ENCODE data around the gene COL4A3. TPM values are rescaled to one million over a fixed set of nuclear protein-coding genes. Genes with fewer than 3 reads are reported as not detected.

The COL4A3 gene
- total and polyA plus RNA-seq, 12 donors = 0.22 to 53.6 (median 19.6) TPM

DNA sequence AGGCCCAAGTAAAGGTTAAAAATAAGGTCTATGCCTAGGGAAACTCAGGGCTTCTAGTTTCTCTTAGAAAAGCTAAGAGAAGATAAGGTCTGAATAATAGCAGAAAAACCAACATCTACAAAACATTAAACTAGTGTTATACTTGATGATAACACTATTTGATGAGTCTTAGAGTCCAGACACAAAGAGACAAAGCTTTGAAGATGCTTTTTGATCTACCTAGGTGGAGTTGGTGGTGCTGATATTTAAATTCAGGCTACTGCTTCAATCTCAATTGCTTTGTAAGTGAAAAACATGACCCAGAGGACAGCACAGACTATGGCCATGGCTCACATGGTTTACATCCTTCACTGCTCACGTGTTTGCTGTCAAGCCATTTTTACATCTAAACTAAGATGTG is 148.9 kb downstream of the COL4A3 start:
- intact Hi-C loops (cut with DNase I) = no loop called here
- DNase-seq = no peak
- Histone ChIP-seq H3K9me3 (replicated peaks in 1 of 3) (no peaks in the 10 kb centered on the region), H3K4me3 (no peak overlapping the region), H3K27me3 (no peaks in the 10 kb centered on the region), H3K36me3 (replicated peaks in 1 of 2) (no peaks in the 10 kb centered on the region), H3K4me1 (replicated peaks in 1 of 2) (no peaks in the 10 kb centered on the region), H3K27ac (no peak overlapping the region)
- WGBS, 4 donors = 90 to 100% (median 94%) methylated on average over 1 of the region's 1 CpG
- TF ChIP-seq, protein P1, sequence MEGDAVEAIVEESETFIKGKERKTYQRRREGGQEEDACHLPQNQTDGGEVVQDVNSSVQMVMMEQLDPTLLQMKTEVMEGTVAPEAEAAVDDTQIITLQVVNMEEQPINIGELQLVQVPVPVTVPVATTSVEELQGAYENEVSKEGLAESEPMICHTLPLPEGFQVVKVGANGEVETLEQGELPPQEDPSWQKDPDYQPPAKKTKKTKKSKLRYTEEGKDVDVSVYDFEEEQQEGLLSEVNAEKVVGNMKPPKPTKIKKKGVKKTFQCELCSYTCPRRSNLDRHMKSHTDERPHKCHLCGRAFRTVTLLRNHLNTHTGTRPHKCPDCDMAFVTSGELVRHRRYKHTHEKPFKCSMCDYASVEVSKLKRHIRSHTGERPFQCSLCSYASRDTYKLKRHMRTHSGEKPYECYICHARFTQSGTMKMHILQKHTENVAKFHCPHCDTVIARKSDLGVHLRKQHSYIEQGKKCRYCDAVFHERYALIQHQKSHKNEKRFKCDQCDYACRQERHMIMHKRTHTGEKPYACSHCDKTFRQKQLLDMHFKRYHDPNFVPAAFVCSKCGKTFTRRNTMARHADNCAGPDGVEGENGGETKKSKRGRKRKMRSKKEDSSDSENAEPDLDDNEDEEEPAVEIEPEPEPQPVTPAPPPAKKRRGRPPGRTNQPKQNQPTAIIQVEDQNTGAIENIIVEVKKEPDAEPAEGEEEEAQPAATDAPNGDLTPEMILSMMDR (IDR thresholded peaks at IDR 0.05) = no peak
- no peak for TF ChIP-seq POLR2A (IDR thresholded peaks at IDR 0.05)

DNA sequence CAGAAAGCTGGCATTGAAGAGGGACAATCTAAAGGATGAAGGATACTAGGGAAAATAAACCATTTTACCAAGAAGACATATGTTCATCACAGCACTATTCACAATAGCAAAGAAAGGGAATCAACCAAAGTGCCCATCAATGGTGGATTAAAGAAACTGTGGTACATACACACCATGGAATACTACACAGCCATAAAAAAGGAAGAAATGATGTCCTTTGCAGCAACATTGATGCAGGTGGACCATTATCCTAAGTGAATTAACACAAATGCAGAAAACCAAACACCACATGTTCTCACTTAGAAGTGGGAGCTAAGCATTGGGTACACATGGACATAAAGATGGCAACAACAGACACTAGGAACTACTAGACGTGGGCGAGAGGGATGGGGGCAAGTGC is 153.4 kb downstream of the COL4A3 start:
- Histone ChIP-seq H3K4me1 (replicated peaks in 1 of 2) (no peaks in the 10 kb centered on the region), H3K27me3 (no peaks in the 10 kb centered on the region), H3K27ac (no peak overlapping the region), H3K4me3 (no peak overlapping the region), H3K36me3 (replicated peaks in 1 of 2) (no peaks in the 10 kb centered on the region), H3K9me3 (replicated peaks in 1 of 3) (no peaks in the 10 kb centered on the region)
- WGBS, 4 donors = 83 to 95% (median 92%) methylated on average over 2 of the region's 2 CpGs
- TF ChIP-seq POLR2A (IDR thresholded peaks at IDR 0.05) = no peak
- TF ChIP-seq, protein P1 (IDR thresholded peaks at IDR 0.05) = no peak
- intact Hi-C loops (cut with DNase I) = no loop called here
- DNase-seq = no peak

DNA sequence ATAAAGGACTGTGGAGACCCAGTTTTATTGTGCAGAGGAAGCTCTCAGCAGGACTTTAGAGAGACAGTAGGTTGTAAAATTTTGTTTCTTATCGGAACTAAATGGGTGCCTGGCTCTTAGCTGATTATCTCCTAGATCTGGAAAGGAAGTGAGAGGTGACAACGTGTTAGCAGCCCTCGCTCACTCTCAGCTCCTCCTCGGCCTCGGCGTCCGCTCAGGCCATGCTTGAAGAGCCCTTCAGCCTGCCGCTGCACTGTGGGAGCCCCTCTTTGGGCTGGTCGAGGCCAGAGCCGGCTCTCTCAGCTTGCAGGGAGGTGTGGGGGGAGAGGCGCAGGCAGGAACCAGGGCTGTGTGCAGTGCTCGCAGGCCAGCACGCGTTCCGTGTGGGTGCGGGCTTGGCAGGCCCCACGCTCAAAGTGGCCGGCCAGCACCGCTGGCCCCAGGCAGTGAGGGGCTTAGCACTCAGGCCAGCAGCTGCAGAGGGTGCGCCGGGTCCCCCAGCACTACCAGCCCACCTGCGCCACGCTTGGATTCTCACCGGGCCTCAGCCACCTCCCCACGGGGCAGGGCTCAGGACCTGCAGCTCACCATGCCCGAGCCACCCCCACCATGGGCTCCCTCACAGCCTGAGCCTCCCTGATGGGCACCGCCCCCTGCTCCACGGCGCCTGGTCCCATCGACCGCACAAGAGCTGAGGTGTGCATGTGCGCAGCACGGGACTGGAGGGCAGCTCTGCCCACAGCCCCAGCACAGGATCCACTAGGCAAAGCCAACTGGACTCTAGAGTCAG is 156.1 kb downstream of the COL4A3 start:
- DNase-seq = no peak
- Histone ChIP-seq H3K36me3 (replicated peaks in 1 of 2) (no peaks in the 10 kb centered on the region), H3K4me3 (no peak overlapping the region), H3K27me3 (no peaks in the 10 kb centered on the region), H3K27ac (no peak overlapping the region), H3K9me3 (replicated peaks in 1 of 3) (no peaks in the 10 kb centered on the region), H3K4me1 (replicated peaks in 1 of 2) (peaks cover 0 to 4% of the 10 kb centered on the region in 2 donors)
- intact Hi-C loops (cut with DNase I) = no loop called here
- TF ChIP-seq, protein P1 (IDR thresholded peaks at IDR 0.05) = no peak
- TF ChIP-seq POLR2A (IDR thresholded peaks at IDR 0.05) = no peak
- WGBS, 4 donors = 92 to 93% (median 93%) methylated on average over 14 to 33 of the region's 33 CpGs

DNA sequence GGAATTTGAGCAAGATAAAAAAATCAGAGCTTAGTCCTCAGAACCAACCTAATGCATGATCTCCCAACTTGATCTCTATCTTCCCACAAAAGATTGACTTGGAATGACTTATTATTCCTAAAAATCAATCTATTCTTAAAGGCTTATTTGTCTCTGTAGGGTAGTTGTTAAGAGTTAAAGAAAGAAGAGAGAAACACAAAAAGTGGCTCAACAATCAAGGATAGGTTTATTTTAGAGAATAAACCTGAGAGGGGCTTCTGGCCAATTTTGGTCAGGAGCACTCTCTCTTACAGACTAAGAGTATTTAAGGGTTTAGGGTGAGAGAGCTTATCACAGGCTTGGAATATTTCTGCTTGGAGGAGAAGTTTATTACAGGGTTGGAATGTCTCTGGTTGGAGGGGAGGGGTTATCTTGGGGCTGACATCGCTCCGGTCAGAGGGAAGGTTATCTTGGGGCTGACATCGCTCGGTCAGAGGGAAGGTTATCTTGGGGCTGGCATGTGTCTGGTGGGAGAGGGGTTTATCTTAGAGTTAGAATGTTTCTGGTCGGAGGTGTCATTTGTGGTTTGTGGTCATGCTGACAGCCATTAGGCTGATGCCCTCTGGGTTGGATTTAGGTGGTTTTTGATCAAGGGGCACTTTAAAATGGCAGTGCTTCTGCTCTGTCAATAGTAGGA is 158.2 kb downstream of the COL4A3 start:
- Histone ChIP-seq H3K4me1 (replicated peaks in 1 of 2) (peaks cover 0 to 20% of the 10 kb centered on the region in 2 donors), H3K36me3 (replicated peaks in 1 of 2) (no peaks in the 10 kb centered on the region), H3K27ac (no peak overlapping the region), H3K4me3 (no peak overlapping the region), H3K27me3 (no peaks in the 10 kb centered on the region), H3K9me3 (replicated peaks in 1 of 3) (no peaks in the 10 kb centered on the region)
- TF ChIP-seq POLR2A (IDR thresholded peaks at IDR 0.05) = no peak
- TF ChIP-seq, protein P1 (IDR thresholded peaks at IDR 0.05) = no peak
- DNase-seq = no peak
- intact Hi-C loops (cut with DNase I) = no loop called here
- 83 to 96% (median 90%) methylated on average over 5 of the region's 5 CpGs for WGBS, 4 donors

Data from adrenal gland (tissue), 12 donors.